Measurements from ENCODE around the gene UBASH3A.

DNA sequence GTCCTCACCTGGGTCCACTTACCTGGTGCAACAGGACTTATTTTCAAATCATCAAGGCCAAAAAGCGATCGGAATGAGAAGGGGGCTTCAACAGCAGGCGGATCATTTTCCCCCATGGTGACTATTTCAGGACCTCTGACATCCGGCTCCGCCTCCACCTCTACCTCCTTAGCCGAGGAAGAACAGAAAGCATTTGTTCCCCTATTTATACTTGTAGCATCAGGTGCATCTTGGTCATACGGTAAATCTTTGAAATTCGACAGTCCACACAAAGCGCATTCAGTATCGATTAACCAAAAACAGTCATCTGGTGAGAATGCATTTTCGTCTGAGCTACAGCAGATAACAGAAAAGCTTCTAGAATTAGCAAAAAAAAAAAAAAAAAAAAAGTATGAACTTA lies 8.4 kb upstream of the UBASH3A start:
- TF ChIP-seq, protein P1, sequence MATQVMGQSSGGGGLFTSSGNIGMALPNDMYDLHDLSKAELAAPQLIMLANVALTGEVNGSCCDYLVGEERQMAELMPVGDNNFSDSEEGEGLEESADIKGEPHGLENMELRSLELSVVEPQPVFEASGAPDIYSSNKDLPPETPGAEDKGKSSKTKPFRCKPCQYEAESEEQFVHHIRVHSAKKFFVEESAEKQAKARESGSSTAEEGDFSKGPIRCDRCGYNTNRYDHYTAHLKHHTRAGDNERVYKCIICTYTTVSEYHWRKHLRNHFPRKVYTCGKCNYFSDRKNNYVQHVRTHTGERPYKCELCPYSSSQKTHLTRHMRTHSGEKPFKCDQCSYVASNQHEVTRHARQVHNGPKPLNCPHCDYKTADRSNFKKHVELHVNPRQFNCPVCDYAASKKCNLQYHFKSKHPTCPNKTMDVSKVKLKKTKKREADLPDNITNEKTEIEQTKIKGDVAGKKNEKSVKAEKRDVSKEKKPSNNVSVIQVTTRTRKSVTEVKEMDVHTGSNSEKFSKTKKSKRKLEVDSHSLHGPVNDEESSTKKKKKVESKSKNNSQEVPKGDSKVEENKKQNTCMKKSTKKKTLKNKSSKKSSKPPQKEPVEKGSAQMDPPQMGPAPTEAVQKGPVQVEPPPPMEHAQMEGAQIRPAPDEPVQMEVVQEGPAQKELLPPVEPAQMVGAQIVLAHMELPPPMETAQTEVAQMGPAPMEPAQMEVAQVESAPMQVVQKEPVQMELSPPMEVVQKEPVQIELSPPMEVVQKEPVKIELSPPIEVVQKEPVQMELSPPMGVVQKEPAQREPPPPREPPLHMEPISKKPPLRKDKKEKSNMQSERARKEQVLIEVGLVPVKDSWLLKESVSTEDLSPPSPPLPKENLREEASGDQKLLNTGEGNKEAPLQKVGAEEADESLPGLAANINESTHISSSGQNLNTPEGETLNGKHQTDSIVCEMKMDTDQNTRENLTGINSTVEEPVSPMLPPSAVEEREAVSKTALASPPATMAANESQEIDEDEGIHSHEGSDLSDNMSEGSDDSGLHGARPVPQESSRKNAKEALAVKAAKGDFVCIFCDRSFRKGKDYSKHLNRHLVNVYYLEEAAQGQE (IDR thresholded peaks at IDR 0.05), result no peak
- TF ChIP-seq NFE2L2 (conservative IDR thresholded peaks at IDR 0.05; ENCODE audit: low read length) (no peak), POLR2AphosphoS2 (conservative IDR thresholded peaks at IDR 0.05; ENCODE audit: low read length) (no peak), RAD21 (conservative IDR thresholded peaks at IDR 0.05 in 1 of 2, IDR thresholded peaks at IDR 0.05 in 1 of 2) (no peak), POLR2A (IDR thresholded peaks at IDR 0.05; ENCODE audit: low read length) (no peak), RARB (CRISPR knock-in tag; IDR thresholded peaks at IDR 0.05) (no peak), MYC (IDR thresholded peaks at IDR 0.05; ENCODE audit: borderline replicate concordance, low read length) (no peak), MAZ (IDR thresholded peaks at IDR 0.05; ENCODE audit: borderline replicate concordance, low read depth, low read length) (no peak), CHD2 (IDR thresholded peaks at IDR 0.05; ENCODE audit: low read length, partially characterized antibody) (no peak)
- TF ChIP-seq, protein P2, sequence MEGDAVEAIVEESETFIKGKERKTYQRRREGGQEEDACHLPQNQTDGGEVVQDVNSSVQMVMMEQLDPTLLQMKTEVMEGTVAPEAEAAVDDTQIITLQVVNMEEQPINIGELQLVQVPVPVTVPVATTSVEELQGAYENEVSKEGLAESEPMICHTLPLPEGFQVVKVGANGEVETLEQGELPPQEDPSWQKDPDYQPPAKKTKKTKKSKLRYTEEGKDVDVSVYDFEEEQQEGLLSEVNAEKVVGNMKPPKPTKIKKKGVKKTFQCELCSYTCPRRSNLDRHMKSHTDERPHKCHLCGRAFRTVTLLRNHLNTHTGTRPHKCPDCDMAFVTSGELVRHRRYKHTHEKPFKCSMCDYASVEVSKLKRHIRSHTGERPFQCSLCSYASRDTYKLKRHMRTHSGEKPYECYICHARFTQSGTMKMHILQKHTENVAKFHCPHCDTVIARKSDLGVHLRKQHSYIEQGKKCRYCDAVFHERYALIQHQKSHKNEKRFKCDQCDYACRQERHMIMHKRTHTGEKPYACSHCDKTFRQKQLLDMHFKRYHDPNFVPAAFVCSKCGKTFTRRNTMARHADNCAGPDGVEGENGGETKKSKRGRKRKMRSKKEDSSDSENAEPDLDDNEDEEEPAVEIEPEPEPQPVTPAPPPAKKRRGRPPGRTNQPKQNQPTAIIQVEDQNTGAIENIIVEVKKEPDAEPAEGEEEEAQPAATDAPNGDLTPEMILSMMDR (IDR thresholded peaks at IDR 0.05), result no peak

All from A549 (cell line).